GM21381 (cell line): ENCODE data around the gene SCMH1.

Experiments used
- ATAC-seq: cut with Tn5 transposase; IDR thresholded peaks from one replicate; pipeline ENCODE4 v1.9.1; 2021; ENCODE audit warnings: mild to moderate bottlenecking, moderate library complexity; ENCODE audit not compliant: unreplicated experiment

SCMH1 gene

DNA sequence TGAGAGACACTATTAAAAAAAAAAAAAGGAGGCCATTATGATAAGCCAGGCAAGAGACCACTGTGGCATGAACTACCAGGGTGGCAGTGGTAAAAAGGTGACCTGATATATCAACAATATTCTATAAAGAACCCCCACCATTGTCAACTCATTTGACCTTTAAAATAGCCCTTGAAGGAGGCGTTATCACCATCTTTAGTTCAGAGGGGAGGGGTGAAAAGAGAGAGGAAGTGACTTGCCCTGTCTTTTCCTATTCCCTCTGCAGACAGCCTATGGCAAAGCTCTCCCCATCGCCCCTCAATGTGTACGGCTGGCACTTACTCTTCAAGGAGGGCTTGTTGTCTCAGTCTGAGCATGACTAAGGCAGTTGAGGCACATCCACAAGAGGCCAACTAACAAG is 208.8 kb downstream of the SCMH1 start:
- no peak for ATAC-seq

DNA sequence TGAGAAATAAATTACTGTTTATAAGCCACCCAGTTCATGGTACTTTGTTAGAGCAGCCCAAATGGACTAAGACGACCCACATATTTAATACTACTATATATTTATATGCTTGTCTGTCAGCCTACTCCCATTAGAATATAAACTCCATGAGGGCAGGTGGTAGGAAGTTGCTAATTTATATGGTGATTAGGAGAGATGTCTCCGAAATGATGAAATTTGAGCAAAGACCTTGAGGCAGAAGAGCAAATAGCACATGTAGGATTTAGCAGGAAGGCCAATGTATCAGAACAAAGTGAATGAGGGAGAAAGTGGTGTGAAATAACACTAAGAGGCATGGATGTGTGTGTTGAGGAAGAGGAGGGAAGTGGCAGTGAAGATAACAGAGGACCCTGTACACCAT is 210.0 kb downstream of the SCMH1 start:
- no peak for ATAC-seq

DNA sequence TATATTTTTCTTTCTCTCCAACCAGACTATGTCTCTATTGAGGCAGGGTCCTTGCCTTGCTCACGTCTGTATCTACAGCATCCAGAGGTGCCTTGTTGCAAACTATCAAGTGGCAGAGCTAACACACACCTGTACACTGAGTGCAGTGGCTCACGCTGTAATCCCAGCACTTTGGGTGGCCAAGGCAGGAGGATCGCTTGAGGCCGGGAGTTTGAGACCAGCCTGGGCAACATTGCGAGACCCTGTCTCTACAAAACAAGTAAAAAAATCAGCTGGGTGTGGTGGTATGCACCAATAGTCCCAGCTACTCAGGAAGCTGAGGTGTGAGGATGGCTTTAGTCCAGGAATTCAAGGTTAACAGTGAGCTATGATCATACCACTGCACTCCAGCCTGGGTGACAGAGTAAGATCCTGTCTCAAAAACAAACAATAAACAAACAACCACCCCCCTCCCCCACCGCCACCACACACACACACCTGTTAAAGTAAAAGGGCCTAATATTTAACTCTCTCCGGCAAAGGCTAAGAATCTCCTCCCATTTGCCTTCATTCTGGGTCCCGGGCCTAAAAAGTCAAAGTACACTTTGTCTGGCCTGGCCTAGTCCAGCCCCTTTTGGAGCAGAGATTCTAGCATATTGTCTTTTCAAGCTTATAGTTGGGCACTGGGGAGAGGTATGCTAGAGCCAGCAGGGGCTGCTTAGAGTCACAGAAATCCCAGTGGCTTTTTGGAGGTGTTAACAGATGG is 211.1 kb downstream of the SCMH1 start:
- ATAC-seq = no peak

DNA sequence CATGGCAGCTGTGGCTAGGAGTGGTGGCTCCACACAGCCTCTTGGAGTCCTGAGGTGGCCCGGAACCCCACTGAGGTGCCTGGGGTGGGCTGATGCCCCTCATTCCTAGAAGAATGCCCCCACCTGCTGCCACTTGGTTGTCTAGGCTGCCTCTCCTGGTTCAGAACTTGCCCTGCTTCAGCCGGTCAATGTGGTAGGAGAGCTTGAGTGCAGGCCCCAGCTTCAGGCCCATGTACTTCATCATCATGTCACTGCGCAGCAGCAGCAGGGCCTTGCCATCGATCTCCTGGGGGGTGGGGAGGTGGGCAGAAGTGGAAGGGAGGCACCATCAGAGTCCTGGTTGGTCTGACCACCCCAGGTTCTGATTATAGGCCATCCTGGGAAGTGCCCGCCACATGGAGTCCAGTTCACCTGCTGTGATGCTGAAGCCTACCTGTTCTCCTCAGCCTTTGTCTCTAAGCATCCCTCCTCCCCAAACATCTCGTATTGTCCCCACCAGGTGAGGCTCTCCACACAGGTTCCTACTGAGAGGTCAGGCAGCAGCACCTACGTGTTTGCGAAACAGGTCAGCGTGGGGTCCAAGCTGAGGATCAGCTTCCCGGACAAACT is 214.0 kb downstream of the SCMH1 start:
- ATAC-seq = no peak

DNA sequence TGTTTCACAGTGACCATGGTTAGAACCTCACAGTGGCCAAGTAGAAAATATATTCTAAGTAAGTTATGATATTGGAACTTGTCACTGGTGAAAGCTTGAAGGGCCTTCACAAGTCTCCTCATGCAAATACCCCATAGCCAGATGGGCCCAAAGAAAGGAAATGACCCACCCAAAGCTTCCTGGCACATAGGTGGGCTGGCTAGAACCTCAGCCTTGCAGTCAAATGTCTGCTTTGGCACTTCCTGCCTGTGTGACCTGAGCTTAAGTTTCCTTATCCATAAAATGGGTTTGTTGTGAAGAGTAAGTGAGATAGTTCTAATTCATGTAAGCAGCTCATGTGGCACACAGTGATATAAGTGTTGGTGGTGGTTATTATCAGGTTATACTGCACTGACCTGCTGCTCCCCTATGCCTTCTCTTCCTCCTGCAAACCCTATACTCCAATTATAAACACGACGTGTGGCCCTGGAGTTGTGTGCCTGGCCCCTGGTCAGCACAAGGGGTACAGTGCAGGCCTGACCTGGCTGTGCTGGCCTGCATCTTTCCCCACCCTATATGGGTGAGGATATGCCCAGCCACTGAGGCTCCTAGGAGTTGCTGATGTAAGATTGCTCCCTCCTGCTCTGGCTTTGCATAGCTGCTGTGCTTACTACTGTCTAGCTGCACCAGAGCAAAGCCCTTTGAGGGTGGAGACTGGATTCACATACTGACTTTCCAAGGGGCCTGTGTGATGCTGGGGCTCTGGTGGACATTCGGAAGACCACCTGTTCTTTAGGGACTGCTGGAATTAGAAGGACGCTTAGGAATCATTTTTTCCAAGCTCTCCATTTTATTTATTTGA is 215.9 kb downstream of the SCMH1 start:
- no peak for ATAC-seq

DNA sequence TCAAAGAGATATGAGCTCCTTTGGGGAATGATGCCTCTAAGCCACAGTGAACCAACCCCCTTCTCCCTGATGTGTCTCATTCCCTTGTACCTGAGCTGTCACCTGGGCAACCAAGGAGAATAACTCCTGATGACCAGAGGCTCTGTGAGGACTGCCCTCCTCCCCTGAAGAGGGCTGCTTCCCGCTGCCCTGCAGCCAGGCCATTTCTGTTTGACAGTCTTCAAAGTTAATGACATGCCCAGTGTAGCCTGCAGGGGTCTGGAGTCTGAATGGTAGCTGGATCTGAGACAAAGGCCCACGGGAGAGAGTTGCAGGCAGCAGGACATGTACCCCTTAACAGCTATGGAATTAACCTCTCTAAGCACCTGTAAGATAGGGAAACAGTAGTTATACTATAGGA is 217.2 kb downstream of the SCMH1 start:
- no peak for ATAC-seq

DNA sequence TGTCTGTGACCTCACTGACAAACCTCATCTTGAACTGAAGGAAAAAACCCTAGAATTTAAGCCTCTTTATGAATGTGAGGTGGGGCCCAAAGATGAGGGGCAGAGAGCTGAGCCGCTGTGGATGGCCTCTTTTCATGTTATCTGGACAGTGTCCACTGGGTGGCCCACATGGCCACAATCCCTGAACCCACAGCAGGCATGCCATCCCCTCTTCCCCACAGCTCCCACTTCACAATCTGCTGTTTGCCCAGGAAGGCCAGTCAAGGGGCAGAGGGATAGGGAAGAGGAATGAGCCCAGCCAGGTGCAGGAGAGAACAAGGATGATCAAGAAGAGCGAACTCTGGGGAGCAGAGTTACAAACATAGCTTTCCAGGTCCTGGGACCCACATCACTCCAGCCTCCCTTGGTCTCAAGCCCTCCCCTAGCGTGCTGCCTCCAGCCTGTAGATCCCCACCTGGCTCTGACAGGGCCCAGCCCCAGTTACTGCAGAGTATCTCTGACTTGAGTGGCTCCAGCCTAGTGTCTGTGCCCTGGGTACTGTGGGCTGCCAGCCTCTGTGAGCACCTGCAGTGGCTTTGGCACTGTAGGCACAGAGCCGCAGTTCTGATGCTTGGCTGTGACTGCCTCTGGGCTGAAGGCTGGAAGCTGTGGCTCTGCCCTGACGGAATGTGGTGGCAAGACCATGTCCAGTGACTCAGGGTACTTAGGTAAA is 218.7 kb downstream of the SCMH1 start:
- no peak for ATAC-seq

DNA sequence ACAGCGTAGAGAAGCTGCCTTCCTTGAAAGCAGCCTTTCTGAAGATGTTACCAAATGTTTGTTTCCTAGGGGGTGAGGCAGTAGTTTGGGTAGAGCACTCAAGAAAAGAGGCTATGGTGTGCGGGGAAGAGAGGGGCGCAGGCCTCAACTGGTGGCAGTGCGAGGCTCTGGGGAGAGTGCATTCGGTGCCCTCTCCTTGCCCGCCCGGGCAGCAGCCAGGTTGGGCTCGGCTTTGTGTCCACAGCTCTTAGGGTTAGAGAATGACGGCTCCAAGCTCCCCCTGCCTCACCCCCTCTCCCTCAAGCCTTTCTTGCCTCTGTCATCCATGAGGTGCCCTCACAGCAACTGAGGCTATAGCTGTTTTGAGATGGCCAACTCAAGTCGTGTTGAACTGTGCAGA is 219.7 kb downstream of the SCMH1 start:
- no peak for ATAC-seq

DNA sequence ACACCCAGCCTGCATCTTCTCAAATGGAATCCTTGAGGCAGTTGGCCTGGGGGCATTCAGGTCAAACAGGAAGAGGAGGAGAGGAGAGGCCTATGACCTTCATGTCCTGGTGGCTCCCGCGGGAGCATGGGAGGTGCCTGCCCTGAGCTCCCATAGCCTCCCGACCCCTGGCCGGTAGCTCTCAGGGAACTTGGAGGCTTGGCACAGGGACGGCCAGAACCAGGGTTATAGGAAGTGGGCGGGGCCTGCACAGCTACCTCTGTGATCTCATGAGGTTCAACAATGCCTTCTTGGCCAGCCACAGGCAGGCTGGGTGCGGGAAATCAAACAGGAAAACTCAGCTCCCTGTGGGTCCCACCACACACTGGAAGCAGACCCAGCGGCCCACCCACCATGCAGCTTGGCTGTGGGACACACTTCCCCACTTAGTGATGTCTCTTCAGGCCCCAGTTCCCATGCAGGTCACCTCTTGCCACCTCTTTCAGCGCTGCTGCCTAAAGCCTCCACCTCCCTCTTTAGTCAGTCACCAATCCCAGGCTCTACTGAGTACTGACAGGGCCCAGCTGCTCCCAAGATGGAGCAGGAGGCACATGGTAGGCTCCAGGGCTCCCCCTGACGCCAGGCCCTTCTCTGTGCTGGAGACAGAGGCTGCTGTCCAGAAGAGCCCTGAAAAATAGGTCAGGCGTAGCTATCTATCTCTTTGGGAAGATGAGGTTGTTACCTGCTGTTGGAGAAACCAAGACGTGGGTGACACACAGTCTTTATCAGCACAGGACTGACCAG is 220.4 kb downstream of the SCMH1 start, which contains the start of gene SLFNL1:
Gene SLFNL1, minus strand, starts transcription at position 200 of the 783 bp plus-strand sequence. CDS start 1,065 bp downstream, outside the sequence.
- ATAC-seq = no peak

DNA sequence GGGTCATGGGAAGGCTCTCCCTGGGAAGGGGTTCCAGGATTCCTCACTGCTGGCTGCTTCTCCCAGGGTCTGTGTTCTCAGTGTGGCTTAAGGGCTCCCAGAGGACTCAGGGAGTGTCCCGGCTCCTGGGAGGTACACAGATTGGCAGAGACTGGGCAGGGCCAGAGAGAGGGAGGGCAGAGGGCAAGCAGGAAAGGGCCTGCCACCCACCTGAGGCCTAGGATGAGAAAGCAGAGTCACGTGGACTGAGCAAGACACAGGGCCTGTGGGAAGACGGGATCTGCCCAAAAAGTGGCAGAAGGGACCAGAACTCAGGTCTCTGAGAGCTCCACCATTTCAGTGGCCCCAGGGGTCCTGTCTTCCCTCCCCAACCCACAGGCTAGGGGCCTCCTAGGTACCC is 221.5 kb downstream of the SCMH1 start:
- no peak for ATAC-seq

DNA sequence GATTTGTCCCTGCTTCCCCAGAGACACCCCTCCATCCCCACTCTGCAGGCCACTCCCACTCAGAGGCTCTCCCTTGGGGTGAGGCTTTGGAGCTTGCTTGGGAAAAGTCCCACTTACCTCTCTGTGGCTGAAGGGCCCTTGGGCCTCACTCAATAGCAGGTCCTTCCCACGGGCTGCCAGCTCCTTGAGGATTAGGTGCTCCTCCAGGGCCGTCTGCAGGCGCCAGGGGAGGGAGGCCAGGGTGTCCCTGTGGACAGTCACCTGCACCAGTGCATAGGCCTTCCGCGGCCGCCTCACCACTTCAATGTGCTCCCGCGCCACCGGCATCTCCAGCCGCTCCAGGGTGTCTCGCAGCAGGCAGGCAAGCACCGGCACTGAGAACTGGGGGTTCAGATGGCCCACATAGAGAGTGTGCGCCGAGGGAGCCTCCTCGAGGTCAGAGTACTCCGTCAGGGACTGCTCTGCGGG is 222.0 kb downstream of the SCMH1 start:
- no peak for ATAC-seq

DNA sequence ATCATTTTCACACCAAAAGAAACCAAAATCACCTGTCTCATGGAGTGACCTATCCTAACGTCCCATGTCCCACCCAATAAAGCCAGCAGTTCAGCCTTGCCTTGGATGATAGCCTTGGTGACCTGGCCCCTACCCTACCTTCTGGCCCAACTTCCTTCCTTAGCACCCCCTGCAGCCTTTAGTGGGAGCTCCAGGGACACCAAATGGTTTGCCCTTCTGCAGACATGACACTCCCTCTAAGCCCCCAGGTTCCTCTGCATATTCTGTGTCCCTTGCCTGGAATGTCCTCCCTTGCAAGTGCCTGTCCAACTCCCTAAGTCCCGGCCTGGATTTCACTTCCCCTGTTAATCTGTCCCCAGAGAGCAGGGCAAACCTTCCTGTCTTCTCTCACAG is 222.8 kb downstream of the SCMH1 start:
- no peak for ATAC-seq

DNA sequence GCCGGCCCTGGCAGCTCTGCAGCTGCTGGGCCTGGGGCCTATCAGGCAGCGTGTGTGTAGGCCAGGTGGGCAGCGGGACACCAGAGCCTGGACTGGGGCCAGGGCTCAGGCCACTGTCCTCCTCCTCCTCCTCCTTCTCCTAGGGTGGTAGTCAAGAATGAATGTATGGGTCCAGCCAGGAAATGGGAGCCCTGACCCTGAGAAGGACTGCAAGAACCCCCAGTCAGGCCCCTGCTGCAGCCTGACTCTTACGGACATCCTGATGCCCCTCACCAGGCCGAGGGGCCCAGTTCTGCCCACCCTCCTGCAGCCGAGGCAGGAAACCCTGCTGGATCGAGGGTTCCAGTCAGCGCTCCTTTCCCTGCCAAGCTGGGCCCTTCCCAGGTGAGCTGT is 224.1 kb downstream of the SCMH1 start:
- ATAC-seq = no peak

DNA sequence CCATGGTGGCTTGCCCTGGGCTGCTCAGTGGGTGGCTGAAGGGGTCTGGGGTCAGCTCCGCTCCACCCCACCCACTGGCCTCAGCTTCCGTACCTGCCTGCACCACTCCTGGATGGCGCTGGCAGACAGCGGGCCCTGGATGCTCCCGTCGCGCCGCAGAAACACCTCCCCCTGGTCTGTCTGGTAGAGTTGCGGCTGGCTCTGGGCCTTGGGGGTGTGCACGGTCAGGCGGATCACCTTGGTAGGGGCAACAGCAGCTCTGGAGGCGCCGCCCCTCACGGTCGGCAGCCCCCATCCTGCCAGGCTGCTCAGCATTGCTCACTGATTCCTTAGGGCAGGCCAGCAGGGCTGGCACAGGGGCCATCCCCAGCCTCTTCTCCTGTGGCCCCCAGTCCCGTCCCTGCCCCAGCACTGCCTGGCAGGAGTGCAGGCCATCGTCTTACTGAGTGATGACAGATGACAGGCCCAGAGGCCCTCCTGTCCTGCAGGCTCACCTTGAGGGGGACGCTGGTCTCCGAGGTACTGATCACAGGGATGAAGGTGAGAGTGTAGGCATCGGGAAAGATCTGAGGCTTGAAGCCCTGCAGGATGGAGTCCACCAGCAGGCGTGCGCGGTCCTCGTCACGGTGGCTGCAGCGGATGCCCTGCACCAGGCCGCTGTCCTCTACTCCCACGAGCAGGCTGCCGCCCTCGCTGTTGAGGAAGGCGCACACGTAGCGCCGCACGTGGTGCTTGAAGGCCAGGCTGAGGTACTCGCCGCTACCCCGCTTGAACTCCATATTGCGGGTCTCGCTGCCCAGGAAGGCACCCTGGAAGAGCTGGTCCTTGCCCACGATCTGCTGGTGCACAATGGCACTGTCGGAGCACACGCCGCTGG is 224.7 kb downstream of the SCMH1 start:
- ATAC-seq = no peak

DNA sequence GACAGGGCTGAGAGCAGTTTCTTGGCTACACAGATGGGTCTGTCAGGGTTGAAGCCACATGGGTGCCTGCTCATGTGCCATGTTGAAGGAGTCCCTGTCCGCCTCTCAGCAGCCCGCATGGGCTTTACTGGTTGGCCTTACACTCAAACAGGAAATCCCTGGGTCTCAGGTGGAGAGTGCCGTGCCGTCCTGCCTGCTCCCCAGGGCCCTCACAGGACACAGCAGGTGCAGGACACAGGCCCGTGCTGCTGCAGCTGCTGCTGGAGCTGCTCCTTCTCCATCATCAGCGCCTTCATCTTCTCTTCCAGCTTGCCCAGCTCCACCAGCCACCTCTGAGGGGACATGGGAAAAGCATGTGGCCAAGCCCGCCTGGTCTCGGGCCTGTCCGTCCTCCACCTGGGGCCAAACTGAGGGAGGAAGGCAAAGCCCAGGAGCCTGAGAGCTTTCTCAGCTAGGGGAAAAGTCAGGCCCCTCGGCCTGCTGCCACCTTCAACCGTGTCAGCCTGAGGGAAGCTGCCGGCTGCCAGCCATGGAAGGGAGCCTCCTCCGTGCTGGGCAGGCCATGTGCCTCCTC is 226.1 kb downstream of the SCMH1 start:
- ATAC-seq = no peak

DNA sequence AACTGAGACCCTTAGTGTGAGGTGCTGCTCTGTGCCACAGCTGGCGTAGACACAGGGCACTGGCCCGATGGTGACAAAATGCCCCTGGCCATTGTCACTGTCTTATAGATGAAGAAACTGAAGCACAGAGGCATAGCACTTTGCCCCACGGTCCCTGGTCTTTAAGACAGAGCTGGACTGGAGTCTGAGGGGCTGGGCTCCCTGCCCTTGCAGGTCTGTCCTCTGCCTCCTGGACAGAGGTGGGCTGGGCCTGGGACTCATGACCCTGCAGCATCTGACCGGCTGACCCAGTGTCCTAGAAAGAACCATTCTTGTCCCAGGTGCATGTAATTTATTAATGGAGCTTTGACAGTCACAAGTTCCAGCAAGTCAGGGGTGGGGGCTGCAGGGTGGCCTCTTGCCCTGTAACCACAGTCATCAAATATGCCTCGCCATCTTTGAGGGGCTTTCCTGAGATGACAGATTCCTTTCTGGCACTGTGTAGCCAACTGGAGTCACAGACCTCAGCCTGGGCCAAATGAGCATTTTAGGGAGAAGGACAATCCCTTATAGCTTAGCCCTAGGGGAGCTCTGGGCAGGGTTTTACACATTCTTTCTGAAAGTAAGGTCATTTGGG is 226.7 kb downstream of the SCMH1 start:
- ATAC-seq = no peak

DNA sequence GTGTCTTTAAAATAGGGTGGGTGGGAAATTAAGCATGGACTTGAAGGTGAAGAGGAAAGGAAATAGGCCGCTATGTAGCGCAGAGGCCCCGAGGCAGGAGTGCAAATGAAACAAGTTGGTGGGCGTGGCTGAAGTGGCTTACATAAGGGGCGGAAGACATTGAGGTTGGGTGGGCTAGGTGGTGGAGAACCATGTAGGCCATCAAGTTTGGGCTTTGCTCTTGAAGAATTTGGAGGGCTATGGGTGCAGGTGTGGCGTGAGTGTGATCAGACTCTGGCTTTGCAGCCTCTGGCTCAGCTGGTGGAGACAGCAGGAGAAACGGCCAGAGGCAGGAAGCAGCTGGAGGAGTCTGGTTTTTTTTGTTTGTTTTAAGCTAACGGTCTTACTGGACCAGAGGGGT is 227.2 kb downstream of the SCMH1 start:
- ATAC-seq = no peak

DNA sequence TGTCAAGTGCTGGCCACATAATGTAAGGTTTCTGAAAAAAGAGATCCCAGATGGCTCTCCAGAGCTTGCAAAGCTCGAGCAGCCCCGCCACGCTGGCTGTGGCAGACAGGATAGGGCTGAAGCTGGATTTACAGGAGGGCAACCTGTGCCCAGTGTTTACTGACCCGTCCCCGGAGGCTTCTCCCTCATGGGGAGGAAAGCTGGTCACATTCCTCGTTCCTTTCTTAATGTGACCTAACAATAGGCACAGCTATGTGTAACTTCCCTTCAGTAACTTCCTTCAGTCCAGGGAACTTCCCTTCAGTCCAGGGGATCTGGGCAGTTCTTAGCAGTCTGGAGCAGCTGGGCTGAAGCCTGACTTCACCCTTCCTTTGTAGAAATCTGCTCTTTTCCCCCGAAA is 228.3 kb downstream of the SCMH1 start:
- no peak for ATAC-seq

DNA sequence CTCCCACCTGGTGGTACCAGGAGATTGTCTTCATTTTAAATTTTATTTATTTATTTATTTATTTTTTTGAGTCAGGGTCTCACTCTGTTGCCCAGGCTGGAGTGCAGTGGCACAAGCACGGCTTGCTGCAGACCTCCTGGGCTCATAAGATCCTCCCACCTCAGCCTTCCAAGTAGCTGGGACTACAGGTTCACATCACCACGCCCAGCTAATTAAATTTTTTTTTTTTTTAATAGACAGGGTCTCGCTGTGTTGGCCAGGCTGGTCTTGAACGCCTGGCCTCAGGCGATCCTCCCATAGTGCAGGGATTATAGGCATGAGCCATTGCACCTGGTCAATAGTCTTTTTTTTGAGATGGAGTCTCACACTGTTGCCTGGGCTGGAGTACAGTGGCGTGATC is 229.1 kb downstream of the SCMH1 start:
- no peak for ATAC-seq
